GM21381 (cell line): Measurements from ENCODE around the gene SLBP.

ENCODE experiments used
- ATAC-seq: cut with Tn5 transposase; IDR thresholded peaks from one replicate; pipeline ENCODE4 v1.9.1; 2021; ENCODE audit warnings: mild to moderate bottlenecking, moderate library complexity; ENCODE audit not compliant: unreplicated experiment

The SLBP gene

GRCh38 chr4:1656132-1656531 lies 56.0 kb downstream of the SLBP start:
- no peak for ATAC-seq

DNA sequence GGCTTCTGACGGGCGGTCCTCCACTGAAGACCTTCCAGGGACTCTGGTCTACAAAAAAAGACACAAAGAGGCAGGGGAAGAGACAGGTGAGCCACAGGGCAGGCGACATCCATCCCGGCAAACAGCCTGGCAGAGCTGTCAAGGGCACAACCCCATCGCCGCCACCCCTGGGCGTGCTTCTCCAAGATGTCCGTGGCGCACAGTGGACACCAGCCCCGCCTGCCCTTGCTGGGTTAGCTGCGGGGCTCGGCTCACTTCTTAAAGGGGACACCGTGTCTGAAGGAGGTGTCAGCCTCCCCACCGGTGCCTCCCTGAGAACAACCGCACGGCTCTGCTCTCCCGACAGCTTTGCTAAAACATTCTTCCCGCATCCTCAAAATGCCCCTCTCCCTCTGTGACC lies 56.4 kb downstream of the SLBP start:
- ATAC-seq, result no peak

GRCh38 chr4:1655081-1655480 lies 57.0 kb downstream of the SLBP start:
- ATAC-seq, result no peak

- ATAC-seq, result no peak
Observed at GRCh38 chr4:1654216-1654955, 57.7 kb downstream of the SLBP start.

GRCh38 chr4:1653776-1654175 lies 58.3 kb downstream of the SLBP start:
- no peak for ATAC-seq

DNA sequence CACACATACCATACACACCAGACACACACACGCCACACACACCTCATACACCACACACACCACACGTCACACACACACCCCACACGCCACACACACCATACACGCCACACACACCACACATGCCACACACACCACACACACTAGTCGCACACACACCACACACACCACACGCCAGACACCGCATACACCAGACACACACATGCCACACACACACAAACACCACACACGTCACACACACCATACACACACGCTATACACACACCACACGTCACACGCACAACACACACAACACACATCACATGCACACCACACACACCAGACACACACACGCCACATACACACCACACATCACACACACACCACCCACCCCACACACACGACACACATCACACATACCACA lies 60.0 kb downstream of the SLBP start:
- ATAC-seq, result no peak

- no peak for ATAC-seq
Observed at GRCh38 chr4:1651609-1652008, 60.5 kb downstream of the SLBP start.

GRCh38 chr4:1648962-1649361 lies 63.2 kb downstream of the SLBP start:
- ATAC-seq, result no peak

- no peak for ATAC-seq
Observed at GRCh38 chr4:1647432-1647831, 64.7 kb downstream of the SLBP start.

GRCh38 chr4:1646690-1647089 lies 65.4 kb downstream of the SLBP start:
- ATAC-seq, result no peak

- ATAC-seq, result no peak
Observed at GRCh38 chr4:1644891-1645657, 67.0 kb downstream of the SLBP start.

GRCh38 chr4:1643971-1644735 lies 68.0 kb downstream of the SLBP start:
- no peak for ATAC-seq
